ENCODE measurements around the gene SLC1A2. TPM values are rescaled to one million over a fixed set of nuclear protein-coding genes. Genes with fewer than 3 reads are reported as not detected.

Gene SLC1A2
- total RNA-seq, 2 donors from 2014 or later = 7.1 to 13.5 TPM

- H3K27ac ChIP-seq (ENCODE audit: low read depth, low read length) = no peak overlapping the region
- 92 to 96% methylated on average over 4 to 5 of the region's 5 CpGs for WGBS, 2 experiments (ENCODE audit: insufficient coverage in 1 of 2, insufficient read length in 1 of 2)
- no peaks in the 10 kb centered on the region for H3K4me1 ChIP-seq (ENCODE audit: control insufficient read depth, insufficient read depth, low read length)
- no peak overlapping the region for H3K4me3 ChIP-seq (ENCODE audit: low read length)
- Mint-ChIP-seq H3K4me3 (no peak overlapping the region), H3K27ac (no peak overlapping the region), H3K36me3 (ENCODE audit: low read depth) (no peaks in the 10 kb centered on the region), H3K27me3 (ENCODE audit: insufficient read depth) (peaks cover 15% of the 10 kb centered on the region), H3K4me1 (no peaks in the 10 kb centered on the region), H3K9me3 (peaks cover 8% of the 10 kb centered on the region)
- no peaks in the 10 kb centered on the region for H3K36me3 ChIP-seq (ENCODE audit: control insufficient read depth, insufficient read depth, low read length)
- peaks cover 4% of the 10 kb centered on the region for H3K9me3 ChIP-seq (ENCODE audit: control insufficient read depth, low read length)
- no peak for DNase-seq
- H3K9ac ChIP-seq (ENCODE audit: extremely low read depth, low read length, poor library complexity, severe bottlenecking) = no peak overlapping the region
- H3K27me3 ChIP-seq (ENCODE audit: control insufficient read depth, insufficient read depth, low read length, poor library complexity, severe bottlenecking) = no peaks in the 10 kb centered on the region
- TF ChIP-seq CTCF (conservative IDR thresholded peaks at IDR 0.05) = no peak
Observed at GRCh38 chr11:35231076-35231860, 188.1 kb downstream of the SLC1A2 start.

GRCh38 chr11:35230388-35230787 is 189.0 kb downstream of the SLC1A2 start:
- Histone ChIP-seq H3K36me3 (ENCODE audit: control insufficient read depth, insufficient read depth, low read length) (no peaks in the 10 kb centered on the region), H3K4me3 (ENCODE audit: low read length) (no peak overlapping the region), H3K27me3 (ENCODE audit: control insufficient read depth, insufficient read depth, low read length, poor library complexity, severe bottlenecking) (no peaks in the 10 kb centered on the region), H3K9me3 (ENCODE audit: control insufficient read depth, low read length) (peaks cover 4% of the 10 kb centered on the region), H3K4me1 (ENCODE audit: control insufficient read depth, insufficient read depth, low read length) (no peaks in the 10 kb centered on the region), H3K27ac (ENCODE audit: low read depth, low read length) (no peak overlapping the region), H3K9ac (ENCODE audit: extremely low read depth, low read length, poor library complexity, severe bottlenecking) (no peak overlapping the region)
- Mint-ChIP-seq H3K27me3 (ENCODE audit: insufficient read depth) (peaks cover 11% of the 10 kb centered on the region), H3K4me3 (no peak overlapping the region), H3K36me3 (ENCODE audit: low read depth) (no peaks in the 10 kb centered on the region), H3K9me3 (peaks cover 8% of the 10 kb centered on the region), H3K4me1 (no peaks in the 10 kb centered on the region), H3K27ac (no peak overlapping the region)
- WGBS, 2 experiments (ENCODE audit: insufficient coverage in 1 of 2, insufficient read length in 1 of 2) = 93 to 100% methylated on average over 1 of the region's 1 CpG
- DNase-seq = no peak
- no peak for TF ChIP-seq CTCF (conservative IDR thresholded peaks at IDR 0.05)

GRCh38 chr11:35228328-35228725 is 191.0 kb downstream of the SLC1A2 start:
- 93% methylated on average over 3 of the region's 3 CpGs; no CpG with 5 or more reads in 1 of the 2 experiments for WGBS, 2 experiments (ENCODE audit: insufficient coverage in 1 of 2, insufficient read length in 1 of 2)
- H3K4me3 Mint-ChIP-seq = no peak overlapping the region
- H3K36me3 Mint-ChIP-seq (ENCODE audit: low read depth) = no peaks in the 10 kb centered on the region
- DNase-seq = no peak
- no peak for TF ChIP-seq CTCF (conservative IDR thresholded peaks at IDR 0.05)
- Histone ChIP-seq H3K36me3 (ENCODE audit: control insufficient read depth, insufficient read depth, low read length) (no peaks in the 10 kb centered on the region), H3K9ac (ENCODE audit: extremely low read depth, low read length, poor library complexity, severe bottlenecking) (no peak overlapping the region), H3K4me3 (ENCODE audit: low read length) (no peak overlapping the region), H3K27me3 (ENCODE audit: control insufficient read depth, insufficient read depth, low read length, poor library complexity, severe bottlenecking) (no peaks in the 10 kb centered on the region), H3K4me1 (ENCODE audit: control insufficient read depth, insufficient read depth, low read length) (no peaks in the 10 kb centered on the region), H3K9me3 (ENCODE audit: control insufficient read depth, low read length) (no peaks in the 10 kb centered on the region), H3K27ac (ENCODE audit: low read depth, low read length) (no peak overlapping the region)
- H3K27me3 Mint-ChIP-seq (ENCODE audit: insufficient read depth) = peaks cover 6% of the 10 kb centered on the region
- no peaks in the 10 kb centered on the region for H3K9me3 Mint-ChIP-seq
- H3K27ac Mint-ChIP-seq = no peak overlapping the region
- H3K4me1 Mint-ChIP-seq = no peaks in the 10 kb centered on the region
